CD4-positive, alpha-beta T cell treated with Interferon gamma for 1 hour (primary cell): ENCODE results near the gene ZBTB20.

Experiments
- DNase-seq: peaks from one replicate; pipeline ENCODE4 v3.0.0-alpha.2; 2020

Gene ZBTB20

GRCh38 chr3:114867359-114867758, 279.7 kb downstream of the ZBTB20 start:
- DNase-seq: no peak

- no peak for DNase-seq
Observed at GRCh38 chr3:114866430-114866829, 280.7 kb downstream of the ZBTB20 start.

- DNase-seq: no peak
Observed at GRCh38 chr3:114864970-114865369, 282.1 kb downstream of the ZBTB20 start.

GRCh38 chr3:114863848-114864247, 283.2 kb downstream of the ZBTB20 start:
- no peak for DNase-seq

GRCh38 chr3:114861666-114862065, 285.4 kb downstream of the ZBTB20 start:
- no peak for DNase-seq

GRCh38 chr3:114860531-114860930, 286.6 kb downstream of the ZBTB20 start:
- no peak for DNase-seq

- DNase-seq: no peak
Observed at GRCh38 chr3:114858329-114858728, 288.8 kb downstream of the ZBTB20 start.

- DNase-seq: no peak
Observed at GRCh38 chr3:114857299-114857701, 289.8 kb downstream of the ZBTB20 start.

GRCh38 chr3:114856835-114857234, 290.3 kb downstream of the ZBTB20 start:
- no peak for DNase-seq

GRCh38 chr3:114855839-114856238, 291.2 kb downstream of the ZBTB20 start:
- no peak for DNase-seq

GRCh38 chr3:114852966-114853365, 294.1 kb downstream of the ZBTB20 start:
- DNase-seq: no peak

- DNase-seq: no peak
Observed at GRCh38 chr3:114850898-114851297, 296.2 kb downstream of the ZBTB20 start.

GRCh38 chr3:114848643-114849350, 298.3 kb downstream of the ZBTB20 start:
- no peak for DNase-seq

GRCh38 chr3:114848082-114848481, 299.0 kb downstream of the ZBTB20 start:
- DNase-seq: no peak

- DNase-seq: no peak
Observed at GRCh38 chr3:114847564-114847963, 299.5 kb downstream of the ZBTB20 start.

GRCh38 chr3:114846779-114847178, 300.3 kb downstream of the ZBTB20 start:
- no peak for DNase-seq

GRCh38 chr3:114846252-114846651, 300.8 kb downstream of the ZBTB20 start:
- DNase-seq: no peak

- no peak for DNase-seq
Observed at GRCh38 chr3:114841515-114841914, 305.6 kb downstream of the ZBTB20 start.

GRCh38 chr3:114839476-114839875, 307.6 kb downstream of the ZBTB20 start:
- DNase-seq: no peak

GRCh38 chr3:114838025-114838424, 309.1 kb downstream of the ZBTB20 start:
- DNase-seq: no peak

GRCh38 chr3:114834175-114834940, 312.7 kb downstream of the ZBTB20 start:
- DNase-seq: no peak

- no peak for DNase-seq
Observed at GRCh38 chr3:114831861-114832260, 315.2 kb downstream of the ZBTB20 start.

- no peak for DNase-seq
Observed at GRCh38 chr3:114830652-114831051, 316.4 kb downstream of the ZBTB20 start.

- no peak for DNase-seq
Observed at GRCh38 chr3:114829783-114830182, 317.3 kb downstream of the ZBTB20 start.

GRCh38 chr3:114827495-114827894, 319.6 kb downstream of the ZBTB20 start:
- DNase-seq: no peak
